Erythroblast (primary cell): Measurements from ENCODE around the gene KLHDC1.
"Not testable (repeated sequence)": the region's sequence is repeated elsewhere in the genome, so short reads cannot be mapped to it uniquely, and the experiment has no call there.

Experiments
- DNase-seq, 2 experiments: peaks; one replicate each; lab custom pipeline; 2025; lab: John Stamatoyannopoulos, UW
- GATA1 ChIP-seq: IDR thresholded peaks from 2 replicates; pipeline ENCODE4 v1.6.1; 2011; ENCODE audit warnings: low read depth, mild to moderate bottlenecking, control low read depth, low read length, moderate library complexity
- POLR2A ChIP-seq: IDR thresholded peaks from 2 replicates; pipeline ENCODE4 v1.6.1; 2011; ENCODE audit warnings: mild to moderate bottlenecking, low read length

Gene KLHDC1

GRCh38 chr14:49692193-49692757, 645 bp upstream of the KLHDC1 start:
- DNase-seq = peak in 1 of 2 experiments; percentile 34
- TF ChIP-seq POLR2A (no peak), GATA1 (no peak)

GRCh38 chr14:49693735-49694124, 810 bp downstream of the KLHDC1 start:
- DNase-seq = not testable (repeated sequence)

GRCh38 chr14:49702725-49703124, 9.8 kb downstream of the KLHDC1 start:
- TF ChIP-seq GATA1 (no peak), POLR2A (no peak)
- DNase-seq = no peak

- peak in 1 of 2 experiments; percentile 46 for DNase-seq
- TF ChIP-seq GATA1 (no peak), POLR2A (no peak)
These were observed 11.0 kb downstream of the KLHDC1 start for GRCh38 chr14:49703965-49704364.

GRCh38 chr14:49704471-49704870, 11.6 kb downstream of the KLHDC1 start:
- DNase-seq = not testable (repeated sequence)

- not testable (repeated sequence) for DNase-seq
These were observed 18.1 kb downstream of the KLHDC1 start for GRCh38 chr14:49710993-49711392.

GRCh38 chr14:49720744-49721143, 27.8 kb downstream of the KLHDC1 start:
- TF ChIP-seq GATA1 (no peak), POLR2A (no peak)
- no peak for DNase-seq

- DNase-seq = not testable (repeated sequence)
These were observed 29.0 kb downstream of the KLHDC1 start for GRCh38 chr14:49721733-49722435.

GRCh38 chr14:49727171-49727570, 34.3 kb downstream of the KLHDC1 start:
- TF ChIP-seq POLR2A = no peak
- TF ChIP-seq GATA1 = no peak
- DNase-seq = no peak

GRCh38 chr14:49732896-49733295, 40.0 kb downstream of the KLHDC1 start:
- TF ChIP-seq POLR2A = no peak
- TF ChIP-seq GATA1 = no peak
- no peak for DNase-seq

GRCh38 chr14:49733836-49734235, 40.9 kb downstream of the KLHDC1 start:
- TF ChIP-seq GATA1 (no peak), POLR2A (no peak)
- no peak for DNase-seq

GRCh38 chr14:49735669-49736068, 42.7 kb downstream of the KLHDC1 start:
- DNase-seq = not testable (repeated sequence)

GRCh38 chr14:49745191-49745590, 52.3 kb downstream of the KLHDC1 start:
- TF ChIP-seq GATA1 = no peak
- TF ChIP-seq POLR2A = no peak
- no peak for DNase-seq

- not testable (repeated sequence) for DNase-seq
These were observed 53.6 kb downstream of the KLHDC1 start for GRCh38 chr14:49746476-49746875.

GRCh38 chr14:49754570-49755097, 61.7 kb downstream of the KLHDC1 start:
- TF ChIP-seq GATA1 (no peak), POLR2A (no peak)
- DNase-seq = no peak
